B cell (primary cell): Measurements from ENCODE around the gene EXOC4. TPM values are rescaled to one million over a fixed set of nuclear protein-coding genes. Genes with fewer than 3 reads are reported as not detected.

Source experiments
- ATAC-seq: fragments of 200-7000 bp; cut with Tn5 transposase; one replicate; pipeline ENCODE4 v1.10.0; 2021; ENCODE audit warnings: low read depth, mild to moderate bottlenecking, moderate number of reproducible peaks, moderate library complexity
- CTCF ChIA-PET: fragments of 350-600 bp; sonication (Branson Sonifier 250); formaldehyde crosslinking; loops from one replicate; lab custom pipeline; 2021; ENCODE audit warnings: antibody characterized with exemption, inconsistent platforms; lab: Charles Lee
- POLR2A ChIA-PET: fragments of 350-600 bp; sonication (Branson Sonifier 250); formaldehyde crosslinking; loops from one replicate; lab custom pipeline; 2021; ENCODE audit warnings: antibody characterized with exemption; lab: Charles Lee
- DNase-seq: peaks from one replicate; pipeline ENCODE4 v3.0.0; 2013
- H2AFZ ChIP-seq: 2 replicates; pipeline ENCODE4 v1.6.1; 2012; ENCODE audit warnings: mild to moderate bottlenecking, low read depth, low read length; ENCODE audit not compliant: insufficient read depth, poor library complexity, severe bottlenecking
- H3K27ac ChIP-seq, 2 donors: 1 replicate in 1 of 2; 2 replicates in 1 of 2; pipeline ENCODE4 v1.5.1; 2012 to 2013; ENCODE audit warnings: low read length in 2 of 2, mild to moderate bottlenecking in 2 of 2, moderate library complexity in 1 of 2
- H3K27me3 ChIP-seq, 4 experiments: fragments of 200-600 bp in 1 of 4; sonication (generic) in 1 of 4; replicated peaks in 1 of 4; 1 replicate in 2 of 4; 2 replicates in 2 of 4; pipeline versions ENCODE4 v1.6.1 to v1.7.0; 2013 to 2016; ENCODE audit warnings: low read length in 3 of 4, mild to moderate bottlenecking in 2 of 4, mixed read lengths in 1 of 4, moderate library complexity in 1 of 4; ENCODE audit not compliant: insufficient read depth in 4 of 4, control insufficient read depth in 3 of 4; ENCODE audit errors: control extremely low read depth in 1 of 4
- H3K36me3 ChIP-seq, 2 experiments: replicated peaks in 1 of 2; 1 replicate in 1 of 2; 2 replicates in 1 of 2; pipeline versions ENCODE4 v1.6.1 to v1.7.1; 2013; ENCODE audit warnings: low read length in 1 of 2; ENCODE audit not compliant: insufficient read depth in 2 of 2, control insufficient read depth in 1 of 2; ENCODE audit errors: control extremely low read depth in 1 of 2, extremely low read depth in 1 of 2
- H3K4me1 ChIP-seq, 2 donors: fragments of 200-600 bp in 1 of 2; sonication (generic) in 1 of 2; 1 replicate in 1 of 2; 2 replicates in 1 of 2; pipeline versions ENCODE4 v1.5.1 to v1.6.1; 2013 to 2017; ENCODE audit warnings: low read length in 2 of 2; ENCODE audit not compliant: control insufficient read depth in 2 of 2, insufficient read depth in 2 of 2
- H3K4me2 ChIP-seq: replicated peaks from 2 replicates; pipeline ENCODE3; 2012; ENCODE audit warnings: mild to moderate bottlenecking, low read depth, low read length; ENCODE audit not compliant: poor library complexity, severe bottlenecking
- H3K4me3 ChIP-seq, 5 experiments: fragments of 200-600 bp in 1 of 5; sonication (generic) in 1 of 5; 1 replicate in 3 of 5; 2 replicates in 2 of 5; pipeline versions ENCODE4 v1.5.1 to v1.7.0; 2011 to 2016; ENCODE audit warnings: low read length in 4 of 5, mild to moderate bottlenecking in 4 of 5, low read depth in 2 of 5, control low read depth in 1 of 5, moderate library complexity in 1 of 5; ENCODE audit not compliant: insufficient read depth in 1 of 5; ENCODE audit errors: control extremely low read depth in 1 of 5, extremely low read depth in 1 of 5
- H3K79me2 ChIP-seq: fragments of 200-600 bp; sonication (generic); one replicate; pipeline ENCODE4 v1.6.0; 2016; ENCODE audit warnings: low read length; ENCODE audit not compliant: control insufficient read depth, insufficient read depth
- H3K9ac ChIP-seq: fragments of 200-600 bp; sonication (generic); 2 replicates; pipeline ENCODE4 v1.6.1; 2017; ENCODE audit warnings: mild to moderate bottlenecking, low read length, moderate library complexity
- H3K9me3 ChIP-seq, 3 donors: one replicate each; pipeline versions ENCODE4 v1.6.1 to v1.7.1; 2013; ENCODE audit warnings: low read length in 2 of 3; ENCODE audit not compliant: control insufficient read depth in 2 of 3, insufficient read depth in 1 of 3; ENCODE audit errors: control extremely low read depth in 1 of 3
- H4K20me1 ChIP-seq: 2 replicates; pipeline ENCODE4 v1.6.0; 2012; ENCODE audit warnings: mild to moderate bottlenecking, low read length; ENCODE audit not compliant: insufficient read depth, control insufficient read depth, poor library complexity, severe bottlenecking
- H3K27ac Mint-ChIP-seq: one replicate; pipeline ENCODE4 v1.8.0; 2021; ENCODE audit warnings: mixed read lengths
- H3K27me3 Mint-ChIP-seq: one replicate; pipeline ENCODE4 v1.8.0; 2021; ENCODE audit warnings: mixed read lengths
- H3K4me1 Mint-ChIP-seq: one replicate; pipeline ENCODE4 v1.8.0; 2021; ENCODE audit warnings: mixed read lengths
- H3K4me3 Mint-ChIP-seq: one replicate; pipeline ENCODE4 v1.8.0; 2021; ENCODE audit warnings: mixed read lengths
- H3K9me3 Mint-ChIP-seq: one replicate; pipeline ENCODE4 v1.8.0; 2022; ENCODE audit warnings: mixed read lengths; ENCODE audit not compliant: insufficient read depth
- CTCF ChIP-seq: fragments of 200-600 bp; IDR thresholded peaks from one replicate; pipeline ENCODE4 v1.8.0; 2022; ENCODE audit warnings: antibody characterized with exemption, mild to moderate bottlenecking
- EZH2 ChIP-seq: IDR thresholded peaks from 2 replicates; pipeline ENCODE4 v1.6.1; 2012; ENCODE audit warnings: borderline replicate concordance, low read depth, mild to moderate bottlenecking, moderate library complexity, low read length; ENCODE audit not compliant: insufficient read depth, poor library complexity, severe bottlenecking
- whole genome bisulfite sequencing: methylation state at CpG from one replicate; pipeline ENCODE4 v1.1.5; 2013; ENCODE audit warnings: missing lambda C conversion rate; ENCODE audit not compliant: insufficient coverage; 5-methylcytosine and 5-hydroxymethylcytosine counted together
- intact Hi-C: fragments of 100-400 bp; cut with micrococcal nuclease; formaldehyde crosslinking; loops from one replicate; pipeline ENCODE4 v1.10.0; 2022
- polyA plus RNA-seq: library from polyadenylated mRNA; depleted of rRNA; stranded (reverse); fragments of >200 nt; gene quantifications from 2 replicates; pipeline ENCODE4 v1.2.3, GENCODE V29; 2012
- total RNA-seq, 2 donors: library from RNA; stranded (reverse); fragments of 120-200 nt in 1 of 2; gene quantifications; 1 replicate in 1 of 2; 2 replicates in 1 of 2; pipeline versions ENCODE4 v1.2.3 to v1.2.4, GENCODE V29; 2013 to 2022

EXOC4 gene
- total and polyA plus RNA-seq, 2 donors (not counting 1 experiment from before 2014, with no cell fraction given), result 16.7 to 135 TPM

GRCh38 chr7:133545618-133546017 lies 292.7 kb downstream of the EXOC4 start:
- H3K9me3 Mint-ChIP-seq, result no peaks in the 10 kb centered on the region
- H3K4me1 Mint-ChIP-seq, result no peaks in the 10 kb centered on the region
- DNase-seq, result no peak
- Histone ChIP-seq H3K4me3 (no peak overlapping the region), H4K20me1 (no peaks in the 10 kb centered on the region), H3K9me3 (no peaks in the 10 kb centered on the region), H3K36me3 (no peaks in the 10 kb centered on the region), H3K79me2 (no peaks in the 10 kb centered on the region), H3K9ac (no peak overlapping the region), H3K27ac (no peak overlapping the region), H3K4me1 (no peaks in the 10 kb centered on the region), H3K4me2 (no peak overlapping the region), H2AFZ (no peak overlapping the region), H3K27me3 (no peaks in the 10 kb centered on the region)
- no peak overlapping the region for H3K27ac Mint-ChIP-seq
- intact Hi-C loops, result no loop called here
- ChIA-PET CTCF (no interaction called here), POLR2A (no interaction called here)
- TF ChIP-seq EZH2 (no peak), CTCF (no peak)
- H3K27me3 Mint-ChIP-seq, result no peaks in the 10 kb centered on the region
- H3K4me3 Mint-ChIP-seq, result no peak overlapping the region
- WGBS, result no CpG with 5 or more reads among the region's 1 CpG
- ATAC-seq, result no peak

GRCh38 chr7:133547981-133548380 lies 295.1 kb downstream of the EXOC4 start:
- Histone ChIP-seq H3K27me3 (no peaks in the 10 kb centered on the region), H3K4me2 (no peak overlapping the region), H3K27ac (no peak overlapping the region), H3K9ac (no peak overlapping the region), H3K4me1 (no peaks in the 10 kb centered on the region), H3K79me2 (no peaks in the 10 kb centered on the region), H3K4me3 (no peak overlapping the region), H4K20me1 (no peaks in the 10 kb centered on the region), H2AFZ (no peak overlapping the region), H3K36me3 (no peaks in the 10 kb centered on the region), H3K9me3 (no peaks in the 10 kb centered on the region)
- no peak overlapping the region for H3K27ac Mint-ChIP-seq
- ChIA-PET POLR2A (no interaction called here), CTCF (no interaction called here)
- WGBS, result no CpG with 5 or more reads among the region's 4 CpGs
- TF ChIP-seq EZH2 (no peak), CTCF (no peak)
- H3K27me3 Mint-ChIP-seq, result no peaks in the 10 kb centered on the region
- intact Hi-C loops, result no loop called here
- DNase-seq (no peak), ATAC-seq (no peak)
- H3K4me1 Mint-ChIP-seq, result no peaks in the 10 kb centered on the region
- H3K9me3 Mint-ChIP-seq, result no peaks in the 10 kb centered on the region
- no peak overlapping the region for H3K4me3 Mint-ChIP-seq
